ENCODE data around the gene FXYD6.
A peak's percentile ranks its signal among the peaks of the same experiment; 100 is the strongest.

Gene FXYD6

DNA sequence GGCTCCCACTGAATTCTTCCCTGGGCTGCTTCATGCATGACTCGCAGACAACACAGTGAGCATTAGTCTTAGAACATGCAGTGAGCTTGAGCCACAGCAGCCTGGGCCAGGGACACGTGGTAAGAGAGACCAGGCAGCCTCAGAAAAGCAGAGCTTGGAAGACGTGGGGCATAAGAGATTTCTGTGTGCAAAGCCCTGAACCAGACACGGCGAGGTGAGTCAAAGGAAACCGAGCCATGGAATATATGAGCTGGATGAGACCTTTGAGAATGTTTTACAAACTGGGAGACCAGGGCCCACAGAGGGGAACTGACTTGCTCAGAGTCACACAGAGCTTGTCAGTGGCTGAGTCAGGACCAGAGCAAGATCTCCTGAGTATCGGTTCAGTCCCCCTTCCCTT lies 8.5 kb upstream of the FXYD6 start:
- Histone ChIP-seq H3K9me3 (ENCODE audit: control insufficient read depth, insufficient read depth, low read length) (no peaks in the 10 kb centered on the region), H3K4me3 (ENCODE audit: low read length) (no peak overlapping the region), H3K27ac (ENCODE audit: low read length) (no peak overlapping the region), H3K27me3 (ENCODE audit: control insufficient read depth, insufficient read depth, low read length) (no peaks in the 10 kb centered on the region), H3K4me1 (ENCODE audit: control insufficient read depth, insufficient read depth, low read length) (no peaks in the 10 kb centered on the region), H3K36me3 (ENCODE audit: control insufficient read depth, insufficient read depth, low read length) (no peaks in the 10 kb centered on the region)
- WGBS (ENCODE audit: insufficient coverage, insufficient read length), result no CpG with 5 or more reads among the region's 7 CpGs
- DNase-seq (ENCODE audit: low read depth, low spot score), result no peak

GRCh38 chr11:117883063-117883462 lies 6.6 kb upstream of the FXYD6 start:
- WGBS (ENCODE audit: insufficient coverage, insufficient read length), result no CpG with 5 or more reads among the region's 3 CpGs
- H3K36me3 ChIP-seq (ENCODE audit: control insufficient read depth, insufficient read depth, low read length), result no peaks in the 10 kb centered on the region
- no peaks in the 10 kb centered on the region for H3K4me1 ChIP-seq (ENCODE audit: control insufficient read depth, insufficient read depth, low read length)
- no peak for DNase-seq (ENCODE audit: low read depth, low spot score)
- no peaks in the 10 kb centered on the region for H3K27me3 ChIP-seq (ENCODE audit: control insufficient read depth, insufficient read depth, low read length)
- H3K9me3 ChIP-seq (ENCODE audit: control insufficient read depth, insufficient read depth, low read length), result no peaks in the 10 kb centered on the region
- H3K27ac ChIP-seq (ENCODE audit: low read length), result no peak overlapping the region
- H3K4me3 ChIP-seq (ENCODE audit: low read length), result no peak overlapping the region

- Histone ChIP-seq H3K4me1 (ENCODE audit: control insufficient read depth, insufficient read depth, low read length) (peaks cover 2% of the 10 kb centered on the region; the same call in 1 of the 2 replicates), H3K27ac (ENCODE audit: low read length) (no peak overlapping the region), H3K9me3 (ENCODE audit: control insufficient read depth, insufficient read depth, low read length) (no peaks in the 10 kb centered on the region), H3K4me3 (ENCODE audit: low read length) (no peak overlapping the region), H3K27me3 (ENCODE audit: control insufficient read depth, insufficient read depth, low read length) (no peaks in the 10 kb centered on the region), H3K36me3 (ENCODE audit: control insufficient read depth, insufficient read depth, low read length) (no peaks in the 10 kb centered on the region)
- no peak for DNase-seq (ENCODE audit: low read depth, low spot score)
- no CpG with 5 or more reads among the region's 11 CpGs for WGBS (ENCODE audit: insufficient coverage, insufficient read length)
Observed at GRCh38 chr11:117882311-117882905, 6.0 kb upstream of the FXYD6 start.

DNA sequence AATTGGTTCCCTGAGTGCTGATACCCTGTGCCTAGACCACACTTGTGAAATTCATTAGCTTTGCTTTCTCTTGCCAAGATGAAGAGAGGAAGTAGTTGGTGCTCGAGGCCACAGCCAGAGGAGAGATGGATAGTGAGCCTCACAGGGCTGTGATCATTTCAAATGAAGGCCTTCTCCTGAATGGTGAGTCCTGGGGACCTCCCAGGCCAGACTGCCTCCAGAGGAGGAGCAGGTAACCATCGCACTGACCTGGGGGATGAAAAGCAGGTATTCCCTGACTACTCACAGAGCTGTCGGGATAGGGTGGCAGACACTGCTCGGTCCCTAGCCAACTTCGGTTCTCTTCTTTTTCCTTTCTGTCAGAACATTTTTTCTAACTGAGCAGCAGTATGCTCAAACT lies 4.8 kb upstream of the FXYD6 start:
- Histone ChIP-seq H3K36me3 (ENCODE audit: control insufficient read depth, insufficient read depth, low read length) (no peaks in the 10 kb centered on the region), H3K4me1 (ENCODE audit: control insufficient read depth, insufficient read depth, low read length) (peaks cover 5% of the 10 kb centered on the region; the same call in 1 of the 2 replicates), H3K27me3 (ENCODE audit: control insufficient read depth, insufficient read depth, low read length) (no peaks in the 10 kb centered on the region), H3K4me3 (ENCODE audit: low read length) (no peak overlapping the region), H3K9me3 (ENCODE audit: control insufficient read depth, insufficient read depth, low read length) (no peaks in the 10 kb centered on the region), H3K27ac (ENCODE audit: low read length) (no peak overlapping the region)
- WGBS (ENCODE audit: insufficient coverage, insufficient read length), result no CpG with 5 or more reads among the region's 5 CpGs
- DNase-seq (ENCODE audit: low read depth, low spot score), result no peak

DNA sequence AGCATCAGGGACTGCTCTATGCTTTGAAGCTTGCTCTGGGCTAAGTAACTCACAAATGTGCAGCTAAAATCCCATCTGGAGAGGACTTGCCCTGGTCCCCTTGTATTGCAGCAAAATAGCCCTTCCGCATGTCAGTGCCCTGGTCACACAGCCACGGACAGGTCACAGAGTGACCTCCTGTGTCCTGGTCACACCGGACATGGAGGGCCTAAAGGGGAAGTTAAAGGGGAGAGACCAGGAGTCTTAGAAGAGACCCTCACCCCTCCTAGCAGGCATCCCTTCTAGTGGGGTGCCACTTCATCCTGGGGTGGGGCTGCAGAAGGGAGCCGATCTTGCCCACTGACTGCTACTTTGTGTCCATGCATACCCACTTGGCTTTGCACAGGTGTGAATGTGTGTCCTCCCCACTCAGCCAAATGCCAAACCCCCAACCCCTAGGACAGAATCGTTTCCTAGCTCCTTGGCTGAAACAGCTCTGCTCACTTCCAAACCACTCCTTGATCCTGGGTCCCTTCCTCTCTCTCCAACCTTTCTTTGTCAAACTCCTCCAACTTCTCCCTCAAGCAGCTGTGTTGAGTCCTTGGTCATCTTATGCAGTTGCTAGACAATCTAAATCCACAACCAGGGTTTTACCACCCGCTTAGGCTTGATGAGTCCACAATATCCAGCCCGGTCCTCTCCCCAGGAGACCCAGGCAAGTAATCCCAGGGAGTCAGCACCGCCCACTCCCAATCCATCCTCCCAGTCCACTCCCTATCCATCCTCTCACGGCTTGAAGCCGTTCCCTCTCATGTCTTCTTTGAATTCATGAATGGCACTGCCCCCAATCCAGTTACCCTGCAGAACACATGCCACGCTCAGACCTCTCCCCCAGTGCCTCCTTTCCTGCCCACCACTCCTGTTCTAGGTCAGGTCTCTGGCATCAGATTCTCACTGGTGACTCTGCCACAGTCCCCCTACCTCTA lies 3.3 kb upstream of the FXYD6 start:
- H3K27me3 ChIP-seq (ENCODE audit: control insufficient read depth, insufficient read depth, low read length), result no peaks in the 10 kb centered on the region
- no CpG with 5 or more reads among the region's 11 CpGs for WGBS (ENCODE audit: insufficient coverage, insufficient read length)

GRCh38 chr11:117878939-117879475 lies 2.5 kb upstream of the FXYD6 start:
- DNase-seq (ENCODE audit: low read depth, low spot score), result no peak
- H3K4me1 ChIP-seq (ENCODE audit: control insufficient read depth, insufficient read depth, low read length), result peaks cover 12% of the 10 kb centered on the region; the same call in 1 of the 2 replicates
- no peaks in the 10 kb centered on the region for H3K36me3 ChIP-seq (ENCODE audit: control insufficient read depth, insufficient read depth, low read length)
- no peaks in the 10 kb centered on the region for H3K27me3 ChIP-seq (ENCODE audit: control insufficient read depth, insufficient read depth, low read length)
- no peak overlapping the region for H3K27ac ChIP-seq (ENCODE audit: low read length)
- H3K4me3 ChIP-seq (ENCODE audit: low read length), result no peak overlapping the region
- no CpG with 5 or more reads among the region's 3 CpGs for WGBS (ENCODE audit: insufficient coverage, insufficient read length)
- H3K9me3 ChIP-seq (ENCODE audit: control insufficient read depth, insufficient read depth, low read length), result no peaks in the 10 kb centered on the region

More for the DNA sequence above, 3.3 kb upstream of the FXYD6 start:
- no peak for DNase-seq (ENCODE audit: low read depth, low spot score)
- peaks cover 12% of the 10 kb centered on the region; the same call in 1 of the 2 replicates for H3K4me1 ChIP-seq (ENCODE audit: control insufficient read depth, insufficient read depth, low read length)
- H3K36me3 ChIP-seq (ENCODE audit: control insufficient read depth, insufficient read depth, low read length), result no peaks in the 10 kb centered on the region
- H3K4me3 ChIP-seq (ENCODE audit: low read length), result no peak overlapping the region
- H3K27ac ChIP-seq (ENCODE audit: low read length), result no peak overlapping the region
- H3K9me3 ChIP-seq (ENCODE audit: control insufficient read depth, insufficient read depth, low read length), result no peaks in the 10 kb centered on the region

DNA sequence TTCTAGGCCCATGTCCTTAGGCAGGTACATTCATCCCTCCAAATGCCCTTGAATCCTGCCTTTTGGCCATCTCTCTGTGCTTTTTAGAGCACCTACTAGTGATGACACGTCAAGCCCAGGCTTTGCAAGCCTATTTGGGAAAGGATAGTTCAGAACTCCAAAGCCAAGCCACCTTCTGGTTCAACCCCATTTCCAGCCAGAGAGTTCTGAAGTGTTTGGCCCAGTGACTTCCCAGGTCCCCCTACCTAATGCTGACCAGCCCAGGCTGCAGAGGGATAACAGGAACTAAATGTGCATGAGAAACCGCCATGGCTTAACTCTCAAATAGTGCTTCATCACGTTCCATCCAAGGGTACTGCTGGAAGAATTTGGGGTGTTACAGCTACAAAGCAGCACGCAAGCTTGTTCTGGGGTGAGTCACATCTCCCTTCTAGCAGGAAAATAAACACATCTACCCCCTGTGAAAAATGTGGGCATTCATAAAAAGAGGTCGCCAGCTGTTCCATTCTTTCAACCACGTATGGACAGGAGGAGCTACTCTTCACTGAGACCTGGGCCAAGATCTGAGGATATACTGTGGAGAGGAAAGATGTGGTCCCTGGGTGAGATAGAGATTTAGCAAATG lies 2.0 kb upstream of the FXYD6 start:
- peaks cover 12% of the 10 kb centered on the region; the same call in 1 of the 2 replicates for H3K4me1 ChIP-seq (ENCODE audit: control insufficient read depth, insufficient read depth, low read length)
- no peak overlapping the region for H3K4me3 ChIP-seq (ENCODE audit: low read length)
- DNase-seq (ENCODE audit: low read depth, low spot score), result no peak
- no peaks in the 10 kb centered on the region for H3K27me3 ChIP-seq (ENCODE audit: control insufficient read depth, insufficient read depth, low read length)
- no peak overlapping the region for H3K27ac ChIP-seq (ENCODE audit: low read length)
- H3K9me3 ChIP-seq (ENCODE audit: control insufficient read depth, insufficient read depth, low read length), result no peaks in the 10 kb centered on the region
- no peaks in the 10 kb centered on the region for H3K36me3 ChIP-seq (ENCODE audit: control insufficient read depth, insufficient read depth, low read length)
- whole genome bisulfite sequencing (ENCODE audit: insufficient coverage, insufficient read length), result no CpG with 5 or more reads among the region's 6 CpGs

GRCh38 chr11:117877120-117877784 lies 794 bp upstream of the FXYD6 start:
- H3K27me3 ChIP-seq (ENCODE audit: control insufficient read depth, insufficient read depth, low read length), result no peaks in the 10 kb centered on the region
- no peaks in the 10 kb centered on the region for H3K9me3 ChIP-seq (ENCODE audit: control insufficient read depth, insufficient read depth, low read length)
- H3K4me3 ChIP-seq (ENCODE audit: low read length), result peak overlapping the region; percentile 66; the same call in 1 of the 2 replicates
- no peak overlapping the region for H3K27ac ChIP-seq (ENCODE audit: low read length)
- H3K36me3 ChIP-seq (ENCODE audit: control insufficient read depth, insufficient read depth, low read length), result no peaks in the 10 kb centered on the region
- peaks cover 12% of the 10 kb centered on the region; the same call in 1 of the 2 replicates for H3K4me1 ChIP-seq (ENCODE audit: control insufficient read depth, insufficient read depth, low read length)
- DNase-seq (ENCODE audit: low read depth, low spot score), result no peak
- no CpG with 5 or more reads among the region's 12 CpGs for WGBS (ENCODE audit: insufficient coverage, insufficient read length)

DNA sequence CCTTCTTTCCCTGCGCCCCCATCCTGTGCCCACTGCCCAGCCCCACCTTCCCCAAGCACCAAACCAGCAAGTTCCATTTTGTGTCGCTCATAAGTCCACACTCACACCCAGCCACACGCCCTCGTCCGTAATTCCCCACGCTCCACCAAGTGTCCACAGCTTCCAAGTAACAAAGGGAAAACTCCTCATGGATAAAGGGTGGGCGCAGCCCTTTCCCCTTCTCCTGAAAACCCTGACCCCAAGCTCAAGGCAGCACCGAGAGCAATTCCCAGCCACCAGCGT lies 458 bp downstream of the FXYD6 start:
- Histone ChIP-seq H3K36me3 (ENCODE audit: control insufficient read depth, insufficient read depth, low read length) (no peaks in the 10 kb centered on the region), H3K4me3 (ENCODE audit: low read length) (peak overlapping the region; percentile 66; the same call in 1 of the 2 replicates), H3K27ac (ENCODE audit: low read length) (no peak overlapping the region), H3K27me3 (ENCODE audit: control insufficient read depth, insufficient read depth, low read length) (no peaks in the 10 kb centered on the region), H3K9me3 (ENCODE audit: control insufficient read depth, insufficient read depth, low read length) (no peaks in the 10 kb centered on the region), H3K4me1 (ENCODE audit: control insufficient read depth, insufficient read depth, low read length) (peaks cover 12% of the 10 kb centered on the region; the same call in 1 of the 2 replicates)
- no peak for DNase-seq (ENCODE audit: low read depth, low spot score)
- WGBS (ENCODE audit: insufficient coverage, insufficient read length), result no CpG with 5 or more reads among the region's 9 CpGs

All from iPS DF 6.9 (cell line).